LHCN-M2 (cell line): Measurements from ENCODE around the gene RASSF3. TPM values are rescaled to one million over a fixed set of nuclear protein-coding genes. Genes with fewer than 3 reads are reported as not detected.
"Not testable (repeated sequence)": the region's sequence is repeated elsewhere in the genome, so short reads cannot be mapped to it uniquely, and the experiment has no call there.

Experiments
- DNase-seq: peaks from one replicate; pipeline ENCODE4 v3.0.0-alpha.2; 2012; ENCODE audit warnings: low read depth
- total RNA-seq: library from RNA; depleted of rRNA; stranded (reverse); fragments of >200 nt; gene quantifications from 2 replicates; pipeline ENCODE4 v1.2.3, GENCODE V29; 2014

The RASSF3 gene
- total RNA-seq, 1 experiment from 2014 or later = 19.2 TPM

- no peak for DNase-seq
These were observed 14.2 kb upstream of the RASSF3 start for GRCh38 chr12:64595863-64596793.

- no peak for DNase-seq
These were observed 11.5 kb upstream of the RASSF3 start for GRCh38 chr12:64598831-64599230.

- no peak for DNase-seq
These were observed 10.1 kb upstream of the RASSF3 start for GRCh38 chr12:64600164-64600561.

GRCh38 chr12:64603183-64603841, 7.0 kb upstream of the RASSF3 start:
- no peak for DNase-seq

GRCh38 chr12:64608901-64609535, 1.3 kb upstream of the RASSF3 start:
- peak; percentile 65 for DNase-seq

GRCh38 chr12:64609536-64610078, 688 bp upstream of the RASSF3 start:
- DNase-seq = peak; percentile 25

- DNase-seq = peak; percentile 56
These were observed 505 bp downstream of the RASSF3 start for GRCh38 chr12:64610660-64611340.

- peak; percentile 42 for DNase-seq
These were observed 1.3 kb downstream of the RASSF3 start for GRCh38 chr12:64611341-64612284.

- no peak for DNase-seq
These were observed 2.5 kb downstream of the RASSF3 start for GRCh38 chr12:64612843-64613242.

GRCh38 chr12:64613775-64614398, 3.6 kb downstream of the RASSF3 start:
- DNase-seq = not testable (repeated sequence)

- no peak for DNase-seq
These were observed 5.9 kb downstream of the RASSF3 start for GRCh38 chr12:64616201-64616600.

- DNase-seq = peak; percentile 58
These were observed 8.8 kb downstream of the RASSF3 start for GRCh38 chr12:64618953-64619590.

GRCh38 chr12:64621257-64621942, 11.1 kb downstream of the RASSF3 start:
- no peak for DNase-seq

GRCh38 chr12:64624035-64624434, 13.7 kb downstream of the RASSF3 start:
- no peak for DNase-seq

- peak; percentile 91 for DNase-seq
These were observed 15.2 kb downstream of the RASSF3 start for GRCh38 chr12:64625243-64626077.

- not testable (repeated sequence) for DNase-seq
These were observed 16.3 kb downstream of the RASSF3 start for GRCh38 chr12:64626588-64626987.

GRCh38 chr12:64627771-64628170, 17.5 kb downstream of the RASSF3 start:
- DNase-seq = peak; percentile 76

- DNase-seq = no peak
These were observed 20.9 kb downstream of the RASSF3 start for GRCh38 chr12:64631197-64631596.
